Measurements from ENCODE around the gene AP3M1. TPM values are rescaled to one million over a fixed set of nuclear protein-coding genes. Genes with fewer than 3 reads are reported as not detected.

AP3M1 gene
- total RNA-seq, 6 experiments from 2014 or later = 16.2 to 22.4 (median 19.9) TPM

DNA sequence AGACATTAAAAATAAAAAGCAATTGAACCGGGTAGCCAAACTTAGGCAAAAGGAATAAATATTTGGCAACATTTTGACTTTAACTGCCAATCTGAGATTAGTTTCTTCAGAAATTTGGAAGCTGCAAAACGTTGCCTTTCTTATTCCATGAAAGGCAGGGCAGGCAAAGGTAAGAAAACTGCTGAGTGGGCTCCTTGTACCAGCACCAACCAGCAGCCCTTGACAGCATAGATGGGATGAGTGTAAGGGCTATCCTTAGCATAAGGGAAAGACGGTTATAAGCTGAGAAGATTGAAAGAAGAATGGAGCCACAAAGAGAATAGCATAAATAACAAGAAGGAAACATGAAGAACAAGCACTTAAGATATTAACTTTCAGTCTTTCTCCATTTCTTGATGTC lies 28.6 kb downstream of the AP3M1 start:
- no peak overlapping the region for H3K27ac ChIP-seq
- no peak for TF ChIP-seq POLR2A (IDR thresholded peaks at IDR 0.05)
- TF ChIP-seq, protein P1, sequence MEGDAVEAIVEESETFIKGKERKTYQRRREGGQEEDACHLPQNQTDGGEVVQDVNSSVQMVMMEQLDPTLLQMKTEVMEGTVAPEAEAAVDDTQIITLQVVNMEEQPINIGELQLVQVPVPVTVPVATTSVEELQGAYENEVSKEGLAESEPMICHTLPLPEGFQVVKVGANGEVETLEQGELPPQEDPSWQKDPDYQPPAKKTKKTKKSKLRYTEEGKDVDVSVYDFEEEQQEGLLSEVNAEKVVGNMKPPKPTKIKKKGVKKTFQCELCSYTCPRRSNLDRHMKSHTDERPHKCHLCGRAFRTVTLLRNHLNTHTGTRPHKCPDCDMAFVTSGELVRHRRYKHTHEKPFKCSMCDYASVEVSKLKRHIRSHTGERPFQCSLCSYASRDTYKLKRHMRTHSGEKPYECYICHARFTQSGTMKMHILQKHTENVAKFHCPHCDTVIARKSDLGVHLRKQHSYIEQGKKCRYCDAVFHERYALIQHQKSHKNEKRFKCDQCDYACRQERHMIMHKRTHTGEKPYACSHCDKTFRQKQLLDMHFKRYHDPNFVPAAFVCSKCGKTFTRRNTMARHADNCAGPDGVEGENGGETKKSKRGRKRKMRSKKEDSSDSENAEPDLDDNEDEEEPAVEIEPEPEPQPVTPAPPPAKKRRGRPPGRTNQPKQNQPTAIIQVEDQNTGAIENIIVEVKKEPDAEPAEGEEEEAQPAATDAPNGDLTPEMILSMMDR (IDR thresholded peaks at IDR 0.05) = no peak
- H3K27me3 ChIP-seq = no peaks in the 10 kb centered on the region
- intact Hi-C loops (cut with DNase I) = loop anchor here in 1 of 2 donors (10.0 kb wide), 1 partner anchor 113 kb away; no protein-coding TSS in a partner anchor
- 66% methylated on average over 3 of the region's 3 CpGs for WGBS (ENCODE audit: insufficient coverage, low coverage, low lambda C conversion rate, missing lambda C conversion rate)
- no peak for ATAC-seq
- no peaks in the 10 kb centered on the region for H3K9me3 ChIP-seq
- no peak overlapping the region for H3K4me3 ChIP-seq
- peaks cover 0 to 71% (median 27%) of the 10 kb centered on the region in 4 donors for H3K36me3 ChIP-seq
- DNase-seq = no peak
- H3K4me1 ChIP-seq = no peaks in the 10 kb centered on the region

DNA sequence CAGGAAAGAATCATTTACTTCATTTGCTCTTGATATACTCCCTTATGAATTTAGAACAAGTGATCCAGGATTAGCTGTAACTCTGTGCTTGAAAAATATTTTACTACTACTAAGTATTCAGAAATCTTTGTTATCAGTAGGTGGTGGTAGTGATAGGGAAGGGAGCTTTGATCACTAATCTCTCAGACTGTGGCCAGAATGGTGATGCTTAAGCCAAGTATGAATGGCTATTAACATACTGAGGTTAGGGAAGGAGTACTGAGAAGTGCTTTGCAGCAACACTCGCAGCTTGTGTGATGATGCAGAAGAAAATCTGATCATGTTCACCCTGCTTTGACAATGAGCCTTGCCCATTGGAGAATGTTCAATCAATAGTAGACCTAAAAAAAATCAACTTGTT lies 29.3 kb downstream of the AP3M1 start:
- intact Hi-C loops (cut with DNase I) = loop anchor here in 1 of 2 donors (10.0 kb wide), 1 partner anchor 113 kb away; no protein-coding TSS in a partner anchor
- no peak for ATAC-seq

DNA sequence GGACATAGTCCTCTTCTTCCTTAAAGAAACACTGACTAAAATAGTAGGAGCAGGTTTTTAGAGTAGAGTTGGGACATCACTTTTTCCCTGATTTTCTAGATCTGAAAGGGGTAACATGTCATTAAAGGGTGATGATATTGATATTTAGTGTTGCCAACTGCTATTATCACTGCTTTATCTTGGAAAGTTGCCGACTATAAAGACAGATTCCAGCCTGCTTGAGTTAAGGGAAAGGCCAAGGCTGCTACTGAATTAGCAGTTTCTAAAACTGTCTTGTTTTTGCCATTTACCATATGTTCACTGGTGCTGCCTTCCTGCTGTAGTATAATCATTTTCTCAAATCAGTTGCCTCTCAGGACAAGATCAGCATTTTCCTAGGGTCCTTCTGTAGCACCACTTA lies 29.7 kb downstream of the AP3M1 start:
- Histone ChIP-seq H3K27me3 (no peaks in the 10 kb centered on the region), H3K9me3 (no peaks in the 10 kb centered on the region), H3K27ac (no peak overlapping the region), H3K4me3 (no peak overlapping the region), H3K4me1 (no peaks in the 10 kb centered on the region), H3K36me3 (peaks cover 0 to 60% (median 28%) of the 10 kb centered on the region in 4 donors)
- intact Hi-C loops (cut with DNase I) = loop anchor here in 1 of 2 donors (10.0 kb wide), 1 partner anchor 114 kb away; no protein-coding TSS in a partner anchor
- TF ChIP-seq, protein P1 (IDR thresholded peaks at IDR 0.05) = no peak
- no peak for TF ChIP-seq POLR2A (IDR thresholded peaks at IDR 0.05)
- WGBS (ENCODE audit: insufficient coverage, low coverage, low lambda C conversion rate, missing lambda C conversion rate) = 56% methylated on average over 1 of the region's 1 CpG
- no peak for ATAC-seq
- no peak for DNase-seq

More for the DNA sequence above, 29.3 kb downstream of the AP3M1 start:
- Histone ChIP-seq H3K27me3 (no peaks in the 10 kb centered on the region), H3K4me1 (no peaks in the 10 kb centered on the region), H3K9me3 (no peaks in the 10 kb centered on the region), H3K27ac (no peak overlapping the region), H3K36me3 (peaks cover 0 to 64% (median 26%) of the 10 kb centered on the region in 4 donors), H3K4me3 (no peak overlapping the region)
- 92% methylated on average over 1 of the region's 1 CpG for WGBS (ENCODE audit: insufficient coverage, low coverage, low lambda C conversion rate, missing lambda C conversion rate)
- DNase-seq = no peak
- TF ChIP-seq, protein P1 (IDR thresholded peaks at IDR 0.05) = no peak

DNA sequence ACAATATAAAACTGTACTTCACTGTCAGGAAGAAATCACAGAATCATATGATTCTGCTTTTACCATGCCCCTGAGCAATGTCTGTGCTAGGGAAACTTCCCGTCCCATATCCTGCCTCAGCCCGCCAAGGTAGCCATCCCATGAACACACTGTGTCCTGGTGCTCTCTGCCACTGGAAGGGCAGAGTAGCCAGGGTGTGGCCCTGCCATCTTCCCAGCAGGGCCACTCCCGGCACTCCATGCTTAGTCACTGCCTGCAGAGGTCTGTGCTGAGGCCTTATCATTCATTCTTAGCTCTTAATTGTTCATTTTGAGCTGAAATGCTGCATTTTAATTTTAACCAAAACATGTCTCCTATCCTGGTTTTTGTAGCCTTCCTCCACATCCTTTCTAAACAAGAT lies 31.8 kb downstream of the AP3M1 start:
- Histone ChIP-seq H3K4me1 (no peaks in the 10 kb centered on the region), H3K27me3 (no peaks in the 10 kb centered on the region), H3K9me3 (no peaks in the 10 kb centered on the region), H3K36me3 (peaks cover 0 to 61% (median 25%) of the 10 kb centered on the region in 4 donors), H3K4me3 (no peak overlapping the region), H3K27ac (no peak overlapping the region)
- no peak for DNase-seq
- WGBS (ENCODE audit: insufficient coverage, low coverage, low lambda C conversion rate, missing lambda C conversion rate) = 79% methylated on average over 3 of the region's 3 CpGs
- TF ChIP-seq, protein P1 (IDR thresholded peaks at IDR 0.05) = no peak
- TF ChIP-seq POLR2A (IDR thresholded peaks at IDR 0.05) = no peak
- intact Hi-C loops (cut with DNase I) = no loop called here
- ATAC-seq = peak in 3 of 4 donors; percentile 29 to 49 (median 36)
